ENCODE data around the gene HMCN1.
"Not testable (repeated sequence)": the region's sequence is repeated elsewhere in the genome, so short reads cannot be mapped to it uniquely, and the experiment has no call there.

The HMCN1 gene

GRCh38 chr1:185787238-185787637 is 53.0 kb downstream of the HMCN1 start:
- no peak for TF ChIP-seq CTCF (IDR thresholded peaks at IDR 0.05; ENCODE audit: low read depth, low read length)

GRCh38 chr1:185788386-185788785 is 54.2 kb downstream of the HMCN1 start:
- no peak for TF ChIP-seq CTCF (IDR thresholded peaks at IDR 0.05; ENCODE audit: low read depth, low read length)
- DNase-seq (ENCODE audit: extremely low read depth, low read depth), result no peak

More at GRCh38 chr1:185787238-185787637, 53.0 kb downstream of the HMCN1 start:
- no peak for DNase-seq (ENCODE audit: extremely low read depth, low read depth)

GRCh38 chr1:185789501-185790193 is 55.5 kb downstream of the HMCN1 start:
- TF ChIP-seq CTCF (IDR thresholded peaks at IDR 0.05; ENCODE audit: low read depth, low read length), result no peak
- DNase-seq (ENCODE audit: extremely low read depth, low read depth), result no peak

GRCh38 chr1:185790194-185790735 is 56.1 kb downstream of the HMCN1 start:
- no peak for TF ChIP-seq CTCF (IDR thresholded peaks at IDR 0.05; ENCODE audit: low read depth, low read length)
- DNase-seq (ENCODE audit: extremely low read depth, low read depth), result no peak

- DNase-seq (ENCODE audit: extremely low read depth, low read depth), result no peak
- TF ChIP-seq CTCF (IDR thresholded peaks at IDR 0.05; ENCODE audit: low read depth, low read length), result no peak
These were observed 57.8 kb downstream of the HMCN1 start for GRCh38 chr1:185792040-185792439.

- not testable (repeated sequence) for DNase-seq (ENCODE audit: extremely low read depth, low read depth)
These were observed 60.3 kb downstream of the HMCN1 start for GRCh38 chr1:185794495-185794894.

GRCh38 chr1:185795181-185795580 is 61.0 kb downstream of the HMCN1 start:
- DNase-seq (ENCODE audit: extremely low read depth, low read depth), result no peak
- no peak for TF ChIP-seq CTCF (IDR thresholded peaks at IDR 0.05; ENCODE audit: low read depth, low read length)

- no peak for DNase-seq (ENCODE audit: extremely low read depth, low read depth)
- TF ChIP-seq CTCF (IDR thresholded peaks at IDR 0.05; ENCODE audit: low read depth, low read length), result no peak
These were observed 64.3 kb downstream of the HMCN1 start for GRCh38 chr1:185798505-185798904.
